H9 (cell line): ENCODE results near the gene PPP2R3B. TPM values are rescaled to one million over a fixed set of nuclear protein-coding genes. Genes with fewer than 3 reads are reported as not detected.

Experiments
- DNase-seq: peaks from one replicate; pipeline ENCODE4 v3.0.0-alpha.2; 2017
- H2AFZ ChIP-seq: one replicate; pipeline ENCODE4 v1.6.1; 2013; ENCODE audit warnings: mild to moderate bottlenecking, low read length, control low read depth, moderate library complexity
- H2AK5ac ChIP-seq: 2 replicates; pipeline ENCODE4 v1.6.1; 2013; ENCODE audit warnings: low read length, control low read depth, mixed read lengths; ENCODE audit not compliant: insufficient read length
- H2BK120ac ChIP-seq: one replicate; pipeline ENCODE4 v1.6.1; 2013; ENCODE audit warnings: low read depth, mild to moderate bottlenecking, low read length, control low read depth, inconsistent platforms; ENCODE audit not compliant: poor library complexity, severe bottlenecking
- H2BK12ac ChIP-seq: 2 replicates; pipeline ENCODE4 v1.6.1; 2013; ENCODE audit warnings: low read length, control low read depth, mixed read lengths, low read depth; ENCODE audit not compliant: insufficient read length
- H2BK15ac ChIP-seq: 2 replicates; pipeline ENCODE4 v1.6.1; 2013; ENCODE audit warnings: low read depth, low read length, control low read depth
- H2BK20ac ChIP-seq: one replicate; pipeline ENCODE4 v1.6.1; 2013; ENCODE audit warnings: low read depth, mild to moderate bottlenecking, low read length, control low read depth, inconsistent platforms; ENCODE audit not compliant: poor library complexity, severe bottlenecking
- H2BK5ac ChIP-seq: 2 replicates; pipeline ENCODE4 v1.6.1; 2013; ENCODE audit warnings: low read length, control low read depth, mixed read lengths; ENCODE audit not compliant: insufficient read length
- H3K14ac ChIP-seq: 2 replicates; pipeline ENCODE4 v1.6.1; 2013; ENCODE audit warnings: low read length, control low read depth; ENCODE audit not compliant: insufficient read depth
- H3K18ac ChIP-seq: 2 replicates; pipeline ENCODE4 v1.6.1; 2013; ENCODE audit warnings: low read depth, mild to moderate bottlenecking, mixed read lengths, low read length, control low read depth; ENCODE audit not compliant: insufficient read length
- H3K23ac ChIP-seq: 2 replicates; pipeline ENCODE4 v1.6.1; 2013; ENCODE audit warnings: low read length, control low read depth, mixed read lengths, low read depth; ENCODE audit not compliant: insufficient read length
- H3K23me2 ChIP-seq: 2 replicates; pipeline ENCODE4 v1.6.1; 2013; ENCODE audit warnings: low read depth, mild to moderate bottlenecking, mixed read lengths, low read length, control low read depth; ENCODE audit not compliant: insufficient read length, poor library complexity, severe bottlenecking
- H3K27ac ChIP-seq: 2 replicates; pipeline ENCODE4 v1.5.1; 2013; ENCODE audit warnings: low read length, control low read depth, mixed read lengths, low read depth; ENCODE audit not compliant: insufficient read length
- H3K27me3 ChIP-seq: 2 replicates; pipeline ENCODE4 v1.6.1; 2013; ENCODE audit warnings: low read length, control low read depth, inconsistent platforms; ENCODE audit not compliant: insufficient read depth
- H3K4ac ChIP-seq: 2 replicates; pipeline ENCODE4 v1.6.1; 2013; ENCODE audit warnings: low read depth, mild to moderate bottlenecking, control low read depth, inconsistent platforms, low read length, moderate library complexity
- H3K4me1 ChIP-seq: 2 replicates; pipeline ENCODE4 v1.6.1; 2013; ENCODE audit warnings: low read length, control low read depth, inconsistent platforms; ENCODE audit not compliant: insufficient read depth
- H3K4me2 ChIP-seq: 2 replicates; pipeline ENCODE4 v1.6.1; 2013; ENCODE audit warnings: low read length, control low read depth, mixed read lengths; ENCODE audit not compliant: insufficient read length, insufficient read depth
- H3K56ac ChIP-seq: 2 replicates; pipeline ENCODE4 v1.6.1; 2013; ENCODE audit warnings: low read depth, mild to moderate bottlenecking, mixed read lengths, low read length, control low read depth; ENCODE audit not compliant: insufficient read length
- H3K79me1 ChIP-seq: 2 replicates; pipeline ENCODE4 v1.6.1; 2013; ENCODE audit warnings: low read depth, mild to moderate bottlenecking, moderate library complexity, low read length, control low read depth, inconsistent platforms; ENCODE audit not compliant: insufficient read depth, poor library complexity, severe bottlenecking
- H3K79me2 ChIP-seq: 2 replicates; pipeline ENCODE4 v1.6.1; 2013; ENCODE audit warnings: low read length, control low read depth, inconsistent platforms; ENCODE audit not compliant: insufficient read depth
- H3K9ac ChIP-seq: 2 replicates; pipeline ENCODE4 v1.6.1; 2013; ENCODE audit warnings: low read length, control low read depth, mixed read lengths; ENCODE audit not compliant: insufficient read length; ENCODE audit errors: extremely low read depth
- H3K9me3 ChIP-seq: one replicate; pipeline ENCODE4 v1.6.1; 2013; ENCODE audit warnings: low read depth, low read length, inconsistent platforms; ENCODE audit not compliant: control insufficient read depth
- H3T11ph ChIP-seq: one replicate; pipeline ENCODE4 v1.6.1; 2013; ENCODE audit warnings: mild to moderate bottlenecking, low read length, control low read depth, inconsistent platforms
- H4K20me1 ChIP-seq: one replicate; pipeline ENCODE4 v1.6.1; 2013; ENCODE audit not compliant: control insufficient read depth, insufficient read length, insufficient read depth
- H4K5ac ChIP-seq: 2 replicates; pipeline ENCODE4 v1.6.1; 2013; ENCODE audit warnings: low read depth, mild to moderate bottlenecking, mixed read lengths, low read length, control low read depth; ENCODE audit not compliant: insufficient read length
- H4K8ac ChIP-seq: replicated peaks from 2 replicates; pipeline ENCODE4 v1.6.1; 2013; ENCODE audit warnings: low read length, control low read depth, mixed read lengths, low read depth; ENCODE audit not compliant: insufficient read length
- H4K91ac ChIP-seq: 2 replicates; pipeline ENCODE4 v1.6.1; 2013; ENCODE audit warnings: low read depth, mild to moderate bottlenecking, moderate library complexity, mixed read lengths, low read length, control low read depth; ENCODE audit not compliant: insufficient read length
- H3K27ac Mint-ChIP-seq, 3 experiments: 2 replicates in 2 of 3; 3 replicates in 1 of 3; pipeline ENCODE4 v1.8.0; 2020 to 2021; ENCODE audit warnings: mixed read lengths in 3 of 3, mild to moderate bottlenecking in 1 of 3, moderate library complexity in 1 of 3
- H3K27me3 Mint-ChIP-seq: 2 replicates; pipeline ENCODE4 v1.8.0; 2021; ENCODE audit warnings: low read depth, mild to moderate bottlenecking, moderate library complexity, mixed read lengths
- H3K36me3 Mint-ChIP-seq, 3 experiments: 2 replicates in 2 of 3; 3 replicates in 1 of 3; pipeline ENCODE4 v1.8.0; 2020 to 2021; ENCODE audit warnings: low read depth in 3 of 3, mixed read lengths in 3 of 3; ENCODE audit not compliant: insufficient read depth in 1 of 3
- H3K4me1 Mint-ChIP-seq, 2 experiments: 2 replicates each; pipeline ENCODE4 v1.8.0; 2020; ENCODE audit warnings: mixed read lengths in 2 of 2
- H3K4me3 Mint-ChIP-seq, 2 experiments: 2 replicates in 1 of 2; 3 replicates in 1 of 2; pipeline ENCODE4 v1.8.0; 2020 to 2021; ENCODE audit warnings: mild to moderate bottlenecking in 2 of 2, mixed read lengths in 2 of 2, moderate library complexity in 1 of 2
- H3K9me3 Mint-ChIP-seq, 2 experiments: 2 replicates in 1 of 2; 3 replicates in 1 of 2; pipeline ENCODE4 v1.8.0; 2020; ENCODE audit warnings: mild to moderate bottlenecking in 2 of 2, mixed read lengths in 2 of 2, moderate library complexity in 1 of 2
- CTCF ChIP-seq: fragments of 200-600 bp; sonication (generic); conservative IDR thresholded peaks from 3 replicates; pipeline ENCODE4 v1.8.0; 2021; ENCODE audit warnings: antibody characterized with exemption, mild to moderate bottlenecking
- WGBS: extraction: QIAGEN DNeasy Blood & Tissue Kit; methylation state at CpG from one replicate; pipeline ENCODE4 v1.1.7; 2013; ENCODE audit warnings: missing lambda C conversion rate, low lambda C conversion rate, mixed read lengths; ENCODE audit not compliant: insufficient read length; ENCODE audit errors: extremely low coverage; 5-methylcytosine and 5-hydroxymethylcytosine counted together
- total RNA-seq: library from RNA; stranded (reverse); gene quantifications from 2 replicates; pipeline ENCODE4 v1.2.1, GENCODE V29; 2021

Gene PPP2R3B
- total RNA-seq, 1 experiment from 2014 or later, result 72.1 TPM

- H3T11ph ChIP-seq, result no peak overlapping the region
- H3K14ac ChIP-seq, result no peak overlapping the region
- H3K18ac ChIP-seq, result no peak overlapping the region
- DNase-seq, result no peak
- Mint-ChIP-seq H3K27me3 (no peaks in the 10 kb centered on the region), H3K9me3 (peaks cover 0 to 3% of the 10 kb centered on the region in 2 experiments; a peak in 3 of 5 replicates), H3K4me3 (no peak overlapping the region), H3K27ac (peak overlapping the region in 1 of 3 experiments; percentile 70; a peak in 1 of 7 replicates), H3K4me1 (peaks cover 2 to 18% of the 10 kb centered on the region in 2 experiments), H3K36me3 (peaks cover 79 to 91% (median 91%) of the 10 kb centered on the region in 3 experiments)
- H3K27ac ChIP-seq, result no peak overlapping the region
- no CpG with 5 or more reads among the region's 25 CpGs for WGBS
- no peak overlapping the region for H3K9ac ChIP-seq
- H3K79me2 ChIP-seq, result peaks cover 10% of the 10 kb centered on the region
- no peak overlapping the region for H2BK5ac ChIP-seq
- peaks cover 3% of the 10 kb centered on the region for H4K20me1 ChIP-seq
- no peak overlapping the region for H2BK120ac ChIP-seq
- no peak overlapping the region for H3K4me2 ChIP-seq
- H3K9me3 ChIP-seq, result peaks cover 5% of the 10 kb centered on the region
- H2BK12ac ChIP-seq, result no peak overlapping the region
- no peak overlapping the region for H2BK15ac ChIP-seq
- H2AK5ac ChIP-seq, result no peak overlapping the region
- no peak overlapping the region for H3K56ac ChIP-seq
- no peak overlapping the region for H4K5ac ChIP-seq
- no peak for TF ChIP-seq CTCF
- peaks cover 6% of the 10 kb centered on the region for H3K79me1 ChIP-seq
- H4K8ac ChIP-seq, result no peak overlapping the region
- no peak overlapping the region for H3K23ac ChIP-seq
- H3K27me3 ChIP-seq, result no peaks in the 10 kb centered on the region; the same call in 1 of the 2 replicates
- H3K23me2 ChIP-seq, result no peaks in the 10 kb centered on the region
- H3K4me1 ChIP-seq, result peaks cover 3% of the 10 kb centered on the region; the same call in 1 of the 2 replicates
- no peak overlapping the region for H4K91ac ChIP-seq
- no peak overlapping the region for H2BK20ac ChIP-seq
- no peak overlapping the region for H2AFZ ChIP-seq
- no peak overlapping the region for H3K4ac ChIP-seq
Observed at GRCh38 chrX:288561-288991, 98.1 kb downstream of the PPP2R3B start.
